Neural crest cell (in vitro differentiated cells): ENCODE results near the gene CDC37. TPM values are rescaled to one million over a fixed set of nuclear protein-coding genes. Genes with fewer than 3 reads are reported as not detected.
"Not testable (repeated sequence)": the region's sequence is repeated elsewhere in the genome, so short reads cannot be mapped to it uniquely, and the experiment has no call there.

Experiments
- DNase-seq: peaks from one replicate; pipeline ENCODE4 v3.0.0; 2021; ENCODE audit warnings: low read depth, mixed read lengths, low spot score
- H3K27ac Mint-ChIP-seq: one replicate; pipeline ENCODE4 v1.8.0; 2021; ENCODE audit warnings: mild to moderate bottlenecking, mixed read lengths; ENCODE audit not compliant: unreplicated experiment
- H3K27me3 Mint-ChIP-seq: 2 replicates; pipeline ENCODE4 v1.8.0; 2021; ENCODE audit warnings: low read depth, mild to moderate bottlenecking, mixed read lengths
- H3K36me3 Mint-ChIP-seq: 2 replicates; pipeline ENCODE4 v1.8.0; 2021; ENCODE audit warnings: low read depth, mild to moderate bottlenecking, mixed read lengths
- H3K4me1 Mint-ChIP-seq: 2 replicates; pipeline ENCODE4 v1.8.0; 2021; ENCODE audit warnings: mixed read lengths
- H3K4me3 Mint-ChIP-seq: one replicate; pipeline ENCODE4 v1.8.0; 2021; ENCODE audit warnings: mild to moderate bottlenecking, mixed read lengths
- H3K9me3 Mint-ChIP-seq: 2 replicates; pipeline ENCODE4 v1.8.0; 2021; ENCODE audit warnings: mixed read lengths
- CTCF ChIP-seq: fragments of 200-600 bp; sonication (generic); conservative IDR thresholded peaks from 2 replicates; pipeline ENCODE4 v1.5.0; 2021; ENCODE audit warnings: antibody characterized with exemption, mild to moderate bottlenecking
- total RNA-seq: library from RNA; stranded (reverse); gene quantifications from 2 replicates; pipeline ENCODE4 v1.2.1, GENCODE V29; 2021

The CDC37 gene
- total RNA-seq, 1 donor from 2014 or later: 164 TPM

- Mint-ChIP-seq H3K27ac (no peak overlapping the region), H3K36me3 (peaks cover 15% of the 10 kb centered on the region), H3K4me3 (peak overlapping the region; percentile 19), H3K4me1 (peaks cover 18% of the 10 kb centered on the region), H3K27me3 (no peaks in the 10 kb centered on the region), H3K9me3 (no peaks in the 10 kb centered on the region)
- no peak for TF ChIP-seq CTCF
- no peak for DNase-seq
Observed at GRCh38 chr19:10378124-10378523, 25.2 kb downstream of the CDC37 start.

- peaks cover 18% of the 10 kb centered on the region for H3K4me1 Mint-ChIP-seq
- DNase-seq, H3K27me3 Mint-ChIP-seq, H3K9me3 Mint-ChIP-seq, H3K27ac Mint-ChIP-seq: not testable (repeated sequence)
- peak overlapping the region; percentile 47 for H3K4me3 Mint-ChIP-seq
- H3K36me3 Mint-ChIP-seq: peaks cover 15% of the 10 kb centered on the region
Observed at GRCh38 chr19:10377140-10377640, 26.2 kb downstream of the CDC37 start.

- TF ChIP-seq CTCF: no peak
- Mint-ChIP-seq H3K27me3 (no peaks in the 10 kb centered on the region), H3K9me3 (no peaks in the 10 kb centered on the region), H3K4me3 (no peak overlapping the region), H3K36me3 (peaks cover 12% of the 10 kb centered on the region), H3K27ac (no peak overlapping the region), H3K4me1 (peaks cover 6% of the 10 kb centered on the region)
- no peak for DNase-seq
Observed at GRCh38 chr19:10374931-10375330, 28.4 kb downstream of the CDC37 start.

- Mint-ChIP-seq H3K27ac (no peak overlapping the region), H3K9me3 (no peaks in the 10 kb centered on the region), H3K27me3 (no peaks in the 10 kb centered on the region), H3K36me3 (peaks cover 21% of the 10 kb centered on the region), H3K4me1 (no peaks in the 10 kb centered on the region), H3K4me3 (no peak overlapping the region)
- no peak for DNase-seq
- no peak for TF ChIP-seq CTCF
Observed at GRCh38 chr19:10372690-10373089, 30.7 kb downstream of the CDC37 start.

- DNase-seq: no peak
- Mint-ChIP-seq H3K27ac (no peak overlapping the region), H3K27me3 (no peaks in the 10 kb centered on the region), H3K36me3 (peaks cover 22% of the 10 kb centered on the region), H3K4me1 (no peaks in the 10 kb centered on the region), H3K9me3 (no peaks in the 10 kb centered on the region), H3K4me3 (no peak overlapping the region)
- TF ChIP-seq CTCF: no peak
Observed at GRCh38 chr19:10368101-10368803, 35.1 kb downstream of the CDC37 start.

GRCh38 chr19:10366950-10367512 is 36.3 kb downstream of the CDC37 start:
- not testable (repeated sequence) for H3K4me3 Mint-ChIP-seq, H3K27ac Mint-ChIP-seq
- peaks cover 22% of the 10 kb centered on the region for H3K36me3 Mint-ChIP-seq

More at GRCh38 chr19:10366950-10367512, 36.3 kb downstream of the CDC37 start:
- H3K27me3 Mint-ChIP-seq, H3K9me3 Mint-ChIP-seq, H3K4me1 Mint-ChIP-seq, DNase-seq: not testable (repeated sequence)
